GM18868 (cell line): ENCODE measurements around the gene FXYD1.
"Not testable (repeated sequence)": the region's sequence is repeated elsewhere in the genome, so short reads cannot be mapped to it uniquely, and the experiment has no call there.

Experiments
- ATAC-seq: cut with Tn5 transposase; IDR thresholded peaks from one replicate; pipeline ENCODE4 v1.9.1; 2021; ENCODE audit warnings: mild to moderate bottlenecking, moderate library complexity; ENCODE audit not compliant: unreplicated experiment

The FXYD1 gene

DNA sequence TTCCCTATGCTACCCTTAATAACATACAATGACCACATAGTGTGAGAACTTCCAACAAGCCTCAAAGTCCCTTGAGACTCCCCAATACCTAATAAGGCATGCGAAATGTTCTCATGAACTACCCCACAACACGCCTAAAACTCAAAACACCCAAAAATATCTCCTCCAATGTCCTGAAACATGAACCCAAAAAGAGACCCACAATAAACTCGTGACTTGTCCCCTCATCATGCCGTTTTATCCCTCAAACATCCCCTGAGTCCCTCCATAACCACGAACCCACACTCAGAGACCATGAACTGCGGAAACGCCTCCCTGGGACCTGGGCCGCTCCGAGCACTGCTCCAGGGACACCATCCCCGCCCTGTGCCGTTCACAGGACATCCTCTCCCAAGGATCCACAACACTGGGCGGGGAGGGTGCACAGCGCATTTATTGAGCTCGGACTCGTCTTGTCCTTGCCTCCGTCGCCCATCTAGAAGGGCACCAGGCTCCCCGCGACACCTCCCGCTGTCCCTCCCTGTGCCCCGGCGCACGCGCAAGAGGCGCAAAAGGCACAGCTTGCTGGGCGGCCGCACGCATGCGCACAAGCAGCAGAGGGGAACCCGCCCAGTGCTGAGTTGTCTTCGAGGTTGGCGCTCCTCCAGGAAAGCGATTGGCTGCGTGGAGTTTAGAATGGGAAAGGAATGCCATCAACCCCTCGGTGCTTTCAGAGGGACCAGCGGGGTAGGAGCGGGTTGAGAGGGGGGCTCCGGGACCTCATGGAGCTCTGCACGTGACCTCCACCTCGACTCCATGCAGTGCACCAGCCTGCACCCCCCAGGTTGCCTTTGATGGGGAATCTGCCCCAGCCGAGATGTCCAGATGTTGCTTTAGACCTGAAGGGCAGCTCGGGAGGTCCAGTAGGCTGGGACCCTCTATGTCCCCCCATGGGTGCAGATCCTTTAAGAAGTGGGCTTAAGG is 14.2 kb upstream of the FXYD1 start:
- ATAC-seq = peak; percentile 57

DNA sequence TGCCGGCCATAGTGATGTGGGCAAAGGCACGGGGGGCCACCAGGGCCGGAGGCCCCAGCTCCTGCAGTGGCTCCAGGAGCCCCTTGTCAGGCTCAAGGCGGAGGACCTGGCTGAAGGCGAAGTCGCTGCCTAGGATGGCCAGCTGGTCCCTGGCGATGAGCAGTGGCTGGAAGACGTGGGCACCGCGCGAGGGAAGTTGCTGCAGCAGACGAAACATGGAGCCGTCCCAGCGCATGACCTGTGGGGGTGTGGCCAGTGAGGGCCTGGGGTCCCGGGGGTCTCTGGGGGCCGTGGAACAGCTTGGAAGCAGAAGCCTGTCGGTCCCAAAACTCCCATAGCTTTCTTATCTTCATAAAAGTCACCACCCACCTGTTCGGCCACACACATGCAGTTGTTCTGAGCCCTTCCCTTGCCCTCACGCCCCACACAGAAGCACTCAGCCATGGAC is 13.3 kb upstream of the FXYD1 start:
- ATAC-seq = no peak

DNA sequence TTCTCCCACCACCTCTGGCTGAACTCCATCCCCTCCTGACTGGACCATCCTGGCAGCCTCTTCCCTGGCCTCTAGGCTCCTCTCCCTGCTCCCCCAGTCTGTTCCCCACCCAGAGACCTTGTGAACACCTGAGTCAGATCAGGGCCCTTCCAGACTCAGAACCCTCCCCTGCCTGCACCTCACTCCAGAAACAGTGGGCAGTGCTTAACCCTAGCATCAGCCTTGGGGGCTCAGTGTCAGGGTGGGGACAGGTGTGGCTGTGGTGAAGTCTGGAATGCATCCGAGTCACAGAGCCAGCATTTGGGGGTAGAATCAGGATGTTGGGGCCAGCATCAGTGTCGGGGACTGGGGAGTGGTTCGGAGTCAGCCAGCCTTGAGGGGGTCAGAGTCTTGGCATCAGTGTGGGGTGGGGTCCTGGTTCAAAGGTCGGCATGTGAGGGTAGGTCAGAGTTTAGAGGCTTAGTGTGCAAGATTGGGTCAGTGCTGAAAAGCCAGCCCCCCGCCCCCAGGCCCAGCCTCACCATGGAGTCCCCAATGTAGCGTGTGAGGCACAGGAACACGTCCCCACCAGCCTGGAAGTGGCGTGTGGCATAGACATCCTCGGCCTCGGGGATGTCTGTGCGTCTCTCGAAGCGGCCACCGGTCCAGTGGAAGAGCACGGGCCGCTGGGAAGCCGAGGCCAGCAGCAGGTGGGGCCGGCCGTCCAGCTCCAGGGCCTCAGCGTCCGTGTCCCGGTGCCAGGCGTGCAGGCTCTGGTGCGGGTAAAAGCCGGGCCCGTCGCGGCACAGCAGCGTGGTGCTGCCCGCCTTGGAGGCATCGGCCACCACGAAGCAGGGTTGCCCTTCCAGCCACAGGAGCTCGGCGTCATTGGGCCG is 12.6 kb upstream of the FXYD1 start:
- no peak for ATAC-seq

DNA sequence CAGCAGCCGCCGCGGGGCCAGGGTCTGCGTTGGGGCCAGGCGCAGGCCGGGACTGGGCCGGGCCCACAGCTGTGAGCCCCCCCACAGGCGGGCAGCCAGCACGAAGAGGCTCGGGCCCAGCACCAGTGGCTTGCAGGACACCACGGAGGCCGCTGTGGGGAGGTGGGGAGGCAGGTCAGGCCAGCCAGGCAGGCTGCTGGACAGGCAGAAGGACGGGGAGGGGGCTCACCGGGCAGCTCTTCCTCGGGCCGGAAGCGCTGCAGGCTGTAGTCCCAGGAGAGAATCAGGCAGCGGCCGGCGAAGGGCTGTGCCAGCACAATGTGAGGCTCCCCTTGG is 12.0 kb upstream of the FXYD1 start:
- no peak for ATAC-seq

DNA sequence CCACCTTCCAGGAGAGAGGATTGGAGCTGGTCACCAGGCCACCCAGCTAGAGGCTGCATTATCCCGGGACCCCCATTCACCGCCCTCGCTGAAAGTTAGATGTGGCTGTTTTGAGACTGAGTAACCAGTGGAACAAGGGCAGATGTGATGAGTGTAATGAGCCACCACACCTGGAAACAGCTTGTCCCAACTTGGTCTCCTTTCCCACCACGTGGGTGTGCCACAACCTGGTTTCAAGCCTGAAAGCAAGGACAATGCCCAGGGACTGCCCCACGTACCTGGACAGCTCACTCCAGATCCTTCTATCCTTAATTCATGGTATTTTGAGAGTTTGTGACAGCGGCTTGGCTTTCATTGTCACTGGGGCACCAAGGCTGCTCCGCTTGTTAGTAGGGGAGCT is 10.8 kb upstream of the FXYD1 start:
- ATAC-seq = no peak

DNA sequence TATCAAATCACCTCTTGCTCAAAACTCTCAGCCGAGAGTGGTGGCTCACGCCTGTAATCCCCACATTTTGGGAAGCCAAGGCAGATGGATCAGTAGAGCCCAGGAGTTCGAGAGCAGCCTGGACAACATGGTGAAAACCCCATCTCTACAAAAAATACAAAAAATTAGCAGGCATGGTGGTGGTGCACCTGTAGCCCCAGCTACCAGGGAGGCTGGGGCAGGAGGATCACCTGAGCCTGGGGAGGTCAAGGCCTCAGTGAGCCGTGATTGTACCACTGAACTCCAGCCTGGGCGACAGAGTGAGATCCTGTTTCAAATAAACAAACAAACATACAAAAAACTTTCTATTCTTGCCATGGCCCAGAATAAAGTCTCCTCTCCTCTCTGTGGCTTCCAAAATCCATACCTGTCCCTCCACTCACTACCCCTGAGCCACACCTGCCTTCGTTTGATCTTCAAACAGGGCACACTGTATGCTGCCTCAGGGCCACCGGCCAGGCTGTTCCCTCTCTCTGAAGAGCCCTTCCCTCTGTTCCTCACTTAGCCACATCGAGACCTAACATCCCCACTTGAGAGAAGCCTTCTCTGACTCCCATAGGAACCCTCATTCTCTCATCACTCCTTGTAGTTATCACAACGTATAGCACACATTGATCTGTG is 10.1 kb upstream of the FXYD1 start:
- ATAC-seq = no peak

DNA sequence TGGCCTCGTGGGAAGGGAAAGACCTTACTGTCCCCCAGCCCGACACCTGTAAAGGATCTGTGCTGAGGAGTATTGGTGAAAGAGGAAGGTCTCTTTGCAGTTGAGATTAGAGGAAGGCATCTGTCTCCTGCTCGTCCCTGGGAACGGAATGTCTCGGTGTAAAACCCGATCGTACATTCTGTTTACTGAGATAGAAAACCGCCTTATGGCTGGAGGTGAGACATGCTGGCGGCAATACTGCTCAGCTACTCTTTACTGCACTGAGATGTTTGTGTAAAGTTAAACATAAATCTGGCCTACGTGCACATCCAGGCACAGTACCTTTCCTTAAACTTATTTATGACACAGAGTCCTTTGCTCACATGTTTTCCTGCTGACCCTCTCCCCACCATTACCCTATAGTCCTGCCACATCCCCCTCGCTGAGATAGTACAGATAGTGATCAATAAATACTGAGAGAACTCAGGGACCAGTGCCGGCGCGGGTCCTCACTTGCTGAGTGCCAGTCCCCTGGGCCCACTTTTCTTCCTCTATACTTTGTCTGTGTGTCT is 8.8 kb upstream of the FXYD1 start:
- ATAC-seq = not testable (repeated sequence)

DNA sequence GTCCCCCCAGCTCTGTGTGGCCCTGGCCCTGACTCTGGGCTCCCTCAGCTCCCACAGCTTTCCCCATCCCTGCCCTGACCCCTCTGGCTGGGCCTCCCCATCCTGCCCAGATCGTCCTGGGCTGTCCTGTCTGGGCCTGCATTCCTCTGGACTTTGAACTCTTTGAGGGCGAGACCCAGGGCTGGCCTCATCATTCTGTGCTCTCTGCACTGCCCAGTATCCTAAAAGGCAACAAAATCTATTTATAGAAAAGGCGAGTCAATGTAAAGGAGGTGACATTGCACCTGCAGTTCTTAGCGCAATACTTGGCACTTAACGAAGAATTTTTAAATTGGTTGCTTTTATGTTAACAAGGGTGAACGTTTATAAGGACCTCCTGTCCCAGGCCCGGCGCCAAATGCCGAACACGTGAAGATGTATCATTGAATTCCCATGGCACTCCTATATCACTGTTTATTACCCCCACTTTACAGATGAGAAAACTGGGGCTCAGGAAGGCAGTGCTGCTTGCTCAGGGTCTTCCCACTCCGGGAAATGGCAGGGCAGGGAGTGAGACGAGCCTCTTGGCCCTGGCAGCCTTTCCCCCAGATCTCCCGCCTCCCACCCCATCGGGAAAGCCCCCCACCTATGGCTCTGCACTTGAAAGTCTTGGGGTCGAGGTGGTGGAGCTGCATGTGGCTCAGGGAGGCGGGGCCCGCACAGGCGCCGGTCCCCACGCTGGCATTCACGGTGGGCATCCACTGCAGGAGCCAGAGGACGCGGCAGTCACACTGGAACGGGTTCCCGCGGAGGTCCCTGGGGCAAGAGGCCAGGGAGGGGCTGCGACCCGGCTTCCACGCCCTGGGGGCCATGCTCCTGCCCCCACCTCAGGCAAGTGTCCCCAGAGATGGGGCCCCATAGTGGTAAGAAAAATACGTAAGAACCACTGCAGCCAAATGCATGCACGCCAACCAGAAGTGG is 7.6 kb upstream of the FXYD1 start:
- ATAC-seq = no peak

DNA sequence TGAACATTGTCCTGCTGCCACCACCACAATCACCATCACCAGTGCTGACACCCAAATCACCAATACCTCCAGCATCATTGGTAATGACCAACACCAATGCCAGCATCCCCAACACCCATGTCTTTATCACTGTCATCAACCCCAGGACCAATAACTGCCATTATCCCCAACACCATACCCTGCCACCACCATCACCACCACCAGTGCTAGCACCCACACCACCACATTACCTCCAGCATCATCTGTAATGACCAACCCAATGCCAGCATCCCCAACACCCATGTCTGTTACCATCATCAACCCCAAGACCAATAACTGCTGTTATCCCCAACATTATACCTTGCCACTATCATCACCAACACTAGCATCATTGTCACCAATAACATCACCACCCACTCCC is 6.4 kb upstream of the FXYD1 start:
- no peak for ATAC-seq

DNA sequence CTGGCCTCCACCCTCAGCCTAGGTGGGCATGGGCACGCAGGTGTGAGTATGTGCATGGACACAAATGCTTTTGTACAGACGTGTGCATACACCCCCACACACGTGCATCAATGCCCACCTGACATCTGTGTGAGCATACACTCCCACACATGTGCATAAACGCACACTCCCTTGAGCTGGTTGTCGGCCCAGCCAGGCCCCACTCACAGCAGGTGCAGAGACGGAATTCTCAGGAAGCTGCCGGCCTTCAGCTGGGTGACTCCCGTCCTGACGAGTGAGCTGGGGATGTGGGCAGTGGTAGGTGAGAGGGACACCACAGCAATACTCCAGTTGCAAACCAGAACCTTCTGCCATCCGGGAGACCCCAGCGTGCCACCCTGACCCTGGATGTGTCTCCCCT is 4.8 kb upstream of the FXYD1 start:
- ATAC-seq = no peak

DNA sequence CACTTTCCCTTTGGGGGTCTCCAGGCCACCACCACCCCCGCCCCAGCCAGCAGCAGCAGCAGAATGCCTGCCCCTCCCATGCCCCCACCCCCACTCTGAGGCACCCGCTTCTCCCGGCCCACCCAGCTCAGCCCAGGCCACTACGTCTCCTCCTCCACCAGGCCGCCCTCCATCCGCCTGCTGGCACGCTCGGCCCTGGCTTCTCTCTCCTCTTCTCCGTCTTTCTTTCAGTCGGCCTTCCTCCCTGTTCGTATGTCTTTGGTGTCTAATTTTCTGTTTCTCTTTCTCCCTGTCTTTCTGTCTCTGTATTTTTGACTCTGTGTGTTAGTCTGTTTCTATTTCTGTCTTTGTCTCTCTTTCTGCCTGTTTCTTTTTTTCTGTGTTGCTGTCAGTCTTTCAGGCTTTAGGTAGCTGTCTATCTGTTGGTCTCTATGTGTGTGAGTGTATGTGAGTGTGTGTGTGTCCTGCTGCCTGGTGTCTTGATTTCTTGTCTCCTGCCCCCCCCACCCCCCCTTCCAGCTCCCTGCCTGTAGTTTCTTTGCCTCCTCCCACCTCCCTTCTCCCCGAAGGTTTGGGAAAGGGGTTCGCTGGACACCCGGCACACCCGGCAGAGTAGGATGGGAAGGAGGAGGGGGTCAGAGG is 3.9 kb upstream of the FXYD1 start, which contains the start of gene LGI4:
LGI4 (minus strand) TSS at position 459 of the 642 bp plus-strand sequence; CDS start at position 80, 379 bp downstream.
- no peak for ATAC-seq

DNA sequence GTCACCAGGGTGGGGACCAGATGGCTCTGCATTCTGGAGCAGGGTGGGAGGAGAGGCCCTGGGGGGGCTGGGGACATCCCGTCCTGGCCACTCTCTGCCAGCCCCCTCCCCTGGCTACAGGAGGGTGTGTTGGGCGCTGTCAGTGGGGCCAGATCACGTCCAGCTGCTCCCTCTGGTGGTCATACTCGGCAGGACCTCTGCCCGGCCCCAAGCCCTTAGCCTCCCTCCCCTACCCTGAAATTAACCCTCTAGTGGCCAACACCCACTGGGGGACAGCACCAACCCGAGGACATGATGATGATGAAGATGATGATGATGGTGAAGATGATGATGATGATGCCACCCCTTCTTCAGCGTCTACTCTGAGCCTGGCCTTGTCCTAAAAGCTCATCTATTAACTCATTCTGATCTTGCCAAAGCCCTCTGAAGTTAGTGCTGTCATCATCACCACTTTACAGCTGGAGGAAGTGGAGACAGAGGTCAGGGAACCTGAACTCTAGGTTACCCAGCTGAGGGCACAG is 3.2 kb upstream of the FXYD1 start:
- ATAC-seq = no peak

DNA sequence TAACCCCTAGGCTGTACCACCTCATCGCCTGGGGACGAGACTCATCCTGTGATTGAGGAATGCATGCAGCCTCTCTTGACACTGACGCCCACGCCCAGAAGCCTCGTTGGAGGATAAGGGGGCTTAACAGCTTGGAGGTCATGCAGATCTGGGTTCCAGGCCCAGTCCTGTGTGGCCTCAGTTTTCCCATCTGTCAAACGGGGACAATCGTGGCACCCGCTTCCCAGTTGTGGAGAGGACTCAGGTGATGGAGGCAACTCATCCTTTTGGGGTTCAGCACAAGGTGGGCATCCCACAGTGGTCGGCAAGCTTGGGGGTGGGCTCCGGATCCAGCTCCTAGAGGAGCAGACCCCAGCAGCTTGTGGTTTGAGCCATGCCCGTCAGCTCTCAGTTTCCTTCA is 2.4 kb upstream of the FXYD1 start:
- ATAC-seq = no peak

DNA sequence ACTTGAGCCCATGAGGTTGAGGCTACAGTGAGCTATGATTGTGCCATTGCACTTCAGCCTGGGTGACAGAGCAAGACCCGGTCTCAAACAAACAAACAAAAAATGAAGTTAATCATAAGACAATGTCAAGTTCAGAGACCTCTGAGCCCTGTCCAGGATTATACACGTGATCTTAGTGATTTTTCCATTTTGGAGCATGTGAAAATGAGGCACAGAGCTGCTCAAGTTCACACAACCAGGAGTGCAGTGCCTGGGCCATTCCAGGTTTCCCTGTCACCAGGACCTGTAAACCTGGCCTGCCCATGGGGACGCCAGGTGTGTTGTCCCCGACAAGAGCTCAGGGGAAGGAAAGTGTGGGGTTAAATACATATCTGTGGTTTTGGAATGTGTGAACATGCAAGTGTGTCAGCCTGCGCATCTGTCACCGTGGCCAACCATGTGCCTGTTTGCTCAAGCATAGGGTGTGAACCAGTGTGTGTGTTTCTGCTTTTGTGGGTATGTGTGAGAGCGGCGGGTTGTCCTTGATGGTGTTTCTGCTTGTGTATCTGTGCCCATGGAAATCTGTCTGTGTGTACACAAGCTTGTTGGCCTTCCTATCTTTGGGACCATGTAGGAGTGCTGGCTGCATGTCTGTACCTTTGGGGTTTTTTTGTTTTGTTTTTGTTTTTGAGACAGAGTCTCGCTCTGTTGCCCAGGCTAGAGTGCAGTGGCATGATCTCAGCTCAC is 1.5 kb upstream of the FXYD1 start:
- no peak for ATAC-seq

DNA sequence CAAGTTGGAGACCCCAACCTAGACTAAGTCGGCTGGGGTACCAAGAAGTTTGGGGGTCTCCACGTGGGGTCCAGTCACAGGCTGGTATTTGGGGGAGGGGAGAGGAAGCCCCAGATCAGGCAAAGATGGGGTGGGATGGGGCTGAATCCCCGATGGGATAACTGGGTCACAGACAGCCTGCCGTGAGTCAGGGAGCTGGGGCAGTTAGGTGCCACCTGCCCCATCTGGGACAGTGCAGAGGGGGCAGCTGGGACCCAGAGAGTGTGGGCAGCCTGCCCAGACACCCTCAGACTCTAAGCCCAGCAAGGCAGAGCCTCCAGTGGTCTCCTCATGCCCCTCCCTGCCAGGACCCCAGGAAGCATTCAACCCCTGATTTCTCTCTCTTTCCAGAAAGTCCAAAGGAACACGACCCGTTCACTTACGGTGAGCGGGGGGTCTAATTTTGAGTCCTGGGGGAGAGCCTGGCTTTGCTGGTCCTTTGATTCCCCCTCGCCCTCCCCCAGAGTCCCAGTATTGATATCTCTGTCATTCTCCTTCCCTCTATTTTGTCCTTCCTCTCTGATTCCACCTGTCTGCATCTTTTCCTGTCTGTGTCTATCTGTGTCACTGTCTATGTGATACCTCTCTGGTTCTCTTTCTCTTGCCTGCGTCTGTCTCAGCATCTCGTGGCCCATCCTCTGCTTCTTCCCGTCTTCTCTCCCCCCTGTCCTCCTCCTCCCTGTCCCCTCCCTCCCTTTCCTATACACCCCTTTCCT is 1.8 kb downstream of the FXYD1 start:
- ATAC-seq = no peak

DNA sequence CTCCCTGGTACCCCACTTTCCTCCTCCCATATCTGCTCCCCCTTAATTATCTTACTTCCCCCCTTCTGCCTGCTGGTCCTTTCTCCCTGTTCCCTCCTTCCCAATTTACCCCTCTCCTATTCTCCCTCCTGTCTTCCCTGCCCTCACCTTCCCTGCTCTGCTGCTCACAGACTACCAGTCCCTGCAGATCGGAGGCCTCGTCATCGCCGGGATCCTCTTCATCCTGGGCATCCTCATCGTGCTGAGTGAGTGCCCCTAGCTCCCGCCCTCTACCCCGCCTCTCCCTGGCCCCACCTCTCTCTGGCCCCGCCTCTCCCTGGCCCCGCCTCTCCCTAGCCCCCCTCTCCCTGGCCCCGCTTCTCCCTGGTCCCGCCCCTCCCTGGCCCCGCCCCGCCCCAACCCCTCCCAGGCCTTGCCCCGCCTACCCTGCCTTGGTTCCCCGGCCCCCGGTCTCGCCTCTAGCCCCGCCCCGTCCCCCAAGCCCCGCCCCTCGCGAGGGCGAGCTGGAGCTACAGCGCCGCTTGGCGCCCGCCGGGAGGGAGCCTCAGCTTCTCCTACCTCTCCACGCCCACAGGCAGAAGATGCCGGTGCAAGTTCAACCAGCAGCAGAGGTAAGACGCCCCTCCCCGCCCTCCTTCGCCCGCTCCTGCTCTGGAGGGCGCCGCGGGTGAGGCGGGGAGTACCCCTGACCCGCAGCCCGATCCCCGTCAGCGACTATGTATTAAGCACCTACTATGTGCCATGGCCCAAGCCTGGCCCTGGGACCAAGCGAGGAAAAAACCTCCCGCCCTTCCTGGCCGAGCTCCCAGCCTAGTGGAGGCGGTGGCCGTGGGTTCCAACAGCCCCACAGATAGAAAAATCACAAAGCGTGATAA is 2.6 kb downstream of the FXYD1 start:
- peak; percentile 68 for ATAC-seq
